NCI-H2196 (cell line): Measurements from ENCODE around the gene LMX1B.
"Not testable (repeated sequence)": the region's sequence is repeated elsewhere in the genome, so short reads cannot be mapped to it uniquely, and the experiment has no call there.

Experiments
- DNase-seq: peaks from one replicate; lab custom pipeline; 2025; ENCODE audit not compliant: unreplicated experiment; lab: John Stamatoyannopoulos, UW

LMX1B gene

DNA sequence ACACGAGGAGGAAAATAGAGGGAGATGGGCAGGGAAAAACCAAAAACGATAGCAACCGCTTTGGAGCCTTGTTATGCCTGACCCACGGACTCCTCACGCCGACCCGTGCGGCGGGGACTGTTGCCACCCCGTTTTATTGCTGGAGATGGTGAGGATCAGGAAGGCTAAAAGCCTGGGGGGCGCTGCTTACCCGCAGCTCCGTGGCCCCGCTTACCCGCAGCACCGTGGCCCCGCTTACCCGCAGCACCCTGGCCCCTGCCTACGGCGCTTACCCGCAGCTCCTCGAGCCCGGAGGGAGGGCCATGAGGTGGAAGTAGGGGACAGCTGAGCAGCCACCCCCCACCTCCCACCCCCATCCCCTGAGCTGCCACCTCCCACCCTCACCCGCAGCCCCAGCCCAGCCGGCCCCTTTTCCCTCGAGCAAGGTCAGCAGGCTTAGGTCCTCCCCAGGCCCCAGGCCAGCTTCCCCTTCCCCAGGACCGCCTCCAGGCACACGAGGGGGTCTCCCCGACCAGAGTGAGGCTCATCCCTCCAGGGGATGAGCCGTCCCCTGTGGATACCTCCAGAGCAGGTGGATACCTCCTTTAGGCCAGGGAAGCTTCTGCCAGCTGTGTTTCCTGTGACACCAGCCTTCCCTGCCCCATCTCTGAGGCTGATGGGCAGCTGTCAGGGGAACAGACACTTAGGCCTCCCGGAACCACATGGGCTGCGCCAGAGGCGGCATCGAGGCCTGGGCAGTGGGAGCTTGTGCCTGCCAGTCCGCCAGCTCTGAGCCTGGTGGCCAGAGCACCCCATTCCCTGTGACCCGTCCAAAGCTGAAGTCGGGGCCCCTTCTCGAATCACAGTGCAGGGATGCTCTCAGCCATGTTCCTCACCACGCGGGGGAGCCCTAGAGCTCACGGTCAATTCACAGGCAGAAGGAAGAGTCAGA lies 92.3 kb downstream of the LMX1B start:
- DNase-seq = peak; percentile 51

GRCh38 chr9:126706698-126707053 lies 92.9 kb downstream of the LMX1B start:
- no peak for DNase-seq

- DNase-seq = no peak
These were observed 93.4 kb downstream of the LMX1B start for GRCh38 chr9:126707083-126707482.

- not testable (repeated sequence) for DNase-seq
These were observed 94.0 kb downstream of the LMX1B start for GRCh38 chr9:126707712-126708111.

- DNase-seq = no peak
These were observed 94.5 kb downstream of the LMX1B start for GRCh38 chr9:126708178-126708577.

- DNase-seq = no peak
These were observed 95.5 kb downstream of the LMX1B start for GRCh38 chr9:126709241-126709640.

- no peak for DNase-seq
These were observed 101.7 kb downstream of the LMX1B start for GRCh38 chr9:126715382-126715781.

DNA sequence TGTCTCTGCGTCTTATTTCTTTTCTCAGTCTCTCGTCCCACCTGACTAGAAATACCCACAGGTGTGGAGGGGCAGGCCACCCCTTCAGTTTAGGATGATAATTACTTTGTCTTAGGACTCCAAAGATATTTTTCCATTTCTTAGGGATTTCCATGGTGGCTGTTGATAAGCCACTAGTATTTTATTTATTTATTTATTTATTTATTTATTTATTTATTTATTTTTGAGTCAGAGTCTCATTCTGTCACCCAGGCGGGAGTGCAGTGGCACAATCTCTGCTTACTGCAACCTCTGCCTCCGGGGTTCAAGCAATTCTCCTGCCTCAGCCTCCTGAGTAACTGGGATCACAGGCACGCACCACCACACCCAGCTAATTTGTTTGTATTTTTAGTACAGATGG lies 103.7 kb downstream of the LMX1B start:
- DNase-seq = not testable (repeated sequence)

GRCh38 chr9:126719618-126720031 lies 105.9 kb downstream of the LMX1B start:
- DNase-seq = peak; percentile 76

- no peak for DNase-seq
These were observed 106.3 kb downstream of the LMX1B start for GRCh38 chr9:126720036-126720435.

DNA sequence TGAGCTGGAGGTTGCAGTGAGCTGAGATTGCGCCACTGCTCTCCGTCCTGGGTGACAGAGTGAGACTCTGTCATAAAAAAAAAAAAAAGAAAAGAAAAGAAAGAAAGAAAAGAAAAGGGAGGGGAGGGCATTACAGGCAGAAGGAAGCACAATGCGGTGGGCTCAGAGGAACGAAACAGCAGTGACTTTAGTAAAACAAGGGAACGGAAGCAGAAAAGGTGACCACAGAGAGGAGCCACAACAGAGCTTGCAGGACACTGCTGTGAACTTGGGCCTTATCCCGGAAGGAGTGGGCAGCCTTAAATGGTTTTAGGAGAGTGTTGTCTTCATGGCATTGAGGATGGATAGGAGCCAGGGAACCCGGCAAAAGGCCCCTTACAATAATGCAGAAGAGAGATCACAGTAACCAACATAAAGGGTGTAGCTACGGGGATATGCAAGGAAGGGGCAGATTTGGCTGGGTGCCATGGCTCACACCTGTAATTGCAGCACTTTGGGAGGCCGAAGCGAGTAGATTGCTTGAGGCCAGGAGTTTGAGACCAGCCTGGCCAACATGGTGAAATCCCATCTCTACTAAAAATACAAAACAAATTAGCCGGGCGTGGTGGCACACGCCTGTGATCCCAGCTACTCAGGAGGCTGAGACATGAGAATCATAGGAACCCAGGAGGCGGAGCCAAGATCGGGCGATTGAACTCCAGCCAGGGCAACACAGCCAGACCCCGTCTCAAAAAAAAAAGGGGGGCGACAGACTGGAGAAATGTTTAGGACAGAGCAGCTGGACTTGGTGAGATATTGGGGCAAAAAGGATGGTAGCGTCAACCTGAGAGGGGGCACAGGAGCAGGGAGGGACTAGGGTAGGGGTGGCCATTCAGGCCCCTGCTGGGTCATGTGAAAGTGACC lies 107.2 kb downstream of the LMX1B start:
- DNase-seq = no peak

DNA sequence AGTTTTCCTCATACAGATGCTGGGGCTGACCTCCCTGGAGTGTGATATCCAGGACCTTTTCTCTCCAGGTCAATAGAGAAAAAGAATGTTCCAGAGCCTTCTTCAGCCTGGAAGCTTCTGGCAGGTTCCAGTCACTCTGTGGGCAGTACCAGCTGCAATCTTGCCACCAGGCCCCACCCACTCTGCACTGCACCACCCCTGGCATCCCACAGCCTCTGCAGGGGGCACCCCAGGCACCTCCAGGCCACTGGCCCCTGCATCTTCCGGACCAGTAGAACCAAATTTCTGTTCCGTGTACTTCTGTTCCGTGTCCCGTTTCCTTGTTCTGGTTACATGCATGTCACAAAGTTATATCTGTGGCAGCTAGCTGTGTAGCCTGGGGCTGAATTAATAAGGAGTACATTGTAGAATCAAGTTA lies 107.8 kb downstream of the LMX1B start:
- DNase-seq = no peak

GRCh38 chr9:126722252-126722921 lies 108.7 kb downstream of the LMX1B start:
- peak; percentile 71 for DNase-seq

DNA sequence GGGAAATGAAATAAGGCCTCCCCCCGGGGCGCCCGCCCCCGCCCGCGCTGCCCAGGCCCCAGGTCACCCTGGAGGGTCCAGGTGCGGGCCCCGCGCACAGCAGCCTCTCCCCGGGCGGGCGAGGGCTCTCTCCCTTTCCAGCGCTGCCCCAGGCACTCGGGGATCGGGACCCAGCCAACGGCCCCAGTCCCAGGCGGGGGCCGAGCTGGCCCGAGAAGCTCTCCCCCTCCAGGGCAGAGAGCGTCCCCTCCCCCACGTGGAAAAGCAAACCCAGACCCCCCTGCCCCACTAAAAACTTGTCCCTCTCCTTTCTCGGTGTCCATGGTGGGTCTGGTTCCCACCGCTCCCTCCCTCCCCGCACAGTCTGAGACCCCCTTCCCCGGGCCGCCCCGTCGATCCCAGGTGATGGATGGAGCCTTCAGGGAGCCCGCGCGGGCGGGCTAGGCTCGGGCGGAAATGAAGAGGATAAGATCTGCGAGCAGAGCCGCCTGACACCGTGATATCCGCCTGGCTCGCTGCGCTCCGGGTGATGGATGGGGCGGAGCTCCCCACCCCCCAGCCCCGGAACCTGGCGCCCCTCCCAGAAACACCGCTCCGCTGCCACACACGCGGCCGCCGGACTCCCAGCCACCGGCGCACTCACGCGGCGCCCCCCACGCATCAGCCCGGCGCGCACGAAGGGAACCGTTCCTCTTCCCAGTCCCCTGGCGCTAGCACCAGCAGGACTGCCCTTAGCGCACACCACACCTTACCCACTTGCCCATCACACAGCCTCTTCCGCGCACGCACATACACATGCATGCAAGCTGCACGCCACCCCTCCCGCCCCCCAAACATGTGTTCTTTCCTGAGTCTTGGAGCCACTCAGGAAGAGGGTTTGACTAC lies 109.4 kb downstream of the LMX1B start:
- DNase-seq = peak; percentile 55

- peak; percentile 76 for DNase-seq
These were observed 110.1 kb downstream of the LMX1B start for GRCh38 chr9:126723807-126724172.

DNA sequence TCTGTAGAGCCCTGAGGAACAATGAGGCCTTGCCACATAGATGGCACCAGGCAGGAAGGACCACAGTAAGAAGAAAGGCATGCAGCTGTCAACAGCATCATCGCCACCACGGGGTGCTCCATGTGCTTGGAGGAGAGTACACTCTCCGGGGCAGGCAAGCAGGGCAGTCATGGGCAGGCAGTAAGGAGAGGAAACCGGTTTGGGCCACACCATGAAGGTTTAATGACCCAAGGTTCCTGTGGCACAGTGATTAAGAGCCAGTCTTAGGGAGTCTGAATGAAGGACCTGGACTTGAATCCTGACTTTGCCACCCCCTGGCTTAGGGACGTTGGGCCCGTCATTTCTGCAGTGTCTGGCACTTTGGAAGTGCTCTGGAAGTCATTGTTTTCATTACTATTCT lies 110.5 kb downstream of the LMX1B start:
- DNase-seq = no peak

DNA sequence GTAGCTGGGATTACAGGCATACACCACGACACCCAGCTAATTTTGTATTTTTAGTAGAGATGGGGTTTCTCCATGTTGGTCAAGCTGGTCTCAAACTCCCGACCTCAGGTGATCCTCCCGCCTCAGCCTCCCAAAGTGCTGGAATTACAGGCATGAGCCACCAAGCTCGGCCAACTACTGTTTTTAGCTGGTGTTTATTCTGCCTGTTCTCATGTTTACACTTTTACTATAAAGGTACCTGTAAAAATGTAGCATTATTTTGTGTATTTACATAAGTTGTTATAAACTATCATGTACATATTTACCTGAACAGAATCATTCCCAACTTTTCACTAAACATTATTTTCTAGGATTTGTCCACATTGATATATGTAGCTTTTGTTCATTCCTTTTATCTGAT lies 111.8 kb downstream of the LMX1B start:
- DNase-seq = not testable (repeated sequence)

GRCh38 chr9:126728210-126728609 lies 114.5 kb downstream of the LMX1B start:
- DNase-seq = not testable (repeated sequence)

DNA sequence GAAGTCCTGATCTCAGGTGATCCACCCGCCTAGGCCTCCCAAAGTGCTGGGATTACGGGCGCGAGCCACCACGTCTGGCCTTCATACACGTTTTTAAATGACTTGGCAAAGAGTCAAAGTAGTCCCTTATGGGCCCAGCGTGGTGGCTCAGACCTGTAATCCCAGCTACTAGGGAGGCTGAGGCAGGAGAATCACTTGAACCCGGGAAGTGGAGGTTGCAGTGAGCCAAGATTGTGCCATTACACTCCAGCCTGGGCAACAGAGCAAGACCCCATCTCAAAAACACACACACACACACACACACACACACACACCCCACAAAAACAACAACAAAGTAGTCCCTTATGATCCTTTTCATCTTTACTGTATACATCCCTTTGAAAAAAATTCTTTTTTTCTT lies 116.9 kb downstream of the LMX1B start:
- DNase-seq = not testable (repeated sequence)

- DNase-seq = no peak
These were observed 119.3 kb downstream of the LMX1B start for GRCh38 chr9:126733005-126733404.
